Measurements from ENCODE around the gene ITGA1.

Gene ITGA1

DNA sequence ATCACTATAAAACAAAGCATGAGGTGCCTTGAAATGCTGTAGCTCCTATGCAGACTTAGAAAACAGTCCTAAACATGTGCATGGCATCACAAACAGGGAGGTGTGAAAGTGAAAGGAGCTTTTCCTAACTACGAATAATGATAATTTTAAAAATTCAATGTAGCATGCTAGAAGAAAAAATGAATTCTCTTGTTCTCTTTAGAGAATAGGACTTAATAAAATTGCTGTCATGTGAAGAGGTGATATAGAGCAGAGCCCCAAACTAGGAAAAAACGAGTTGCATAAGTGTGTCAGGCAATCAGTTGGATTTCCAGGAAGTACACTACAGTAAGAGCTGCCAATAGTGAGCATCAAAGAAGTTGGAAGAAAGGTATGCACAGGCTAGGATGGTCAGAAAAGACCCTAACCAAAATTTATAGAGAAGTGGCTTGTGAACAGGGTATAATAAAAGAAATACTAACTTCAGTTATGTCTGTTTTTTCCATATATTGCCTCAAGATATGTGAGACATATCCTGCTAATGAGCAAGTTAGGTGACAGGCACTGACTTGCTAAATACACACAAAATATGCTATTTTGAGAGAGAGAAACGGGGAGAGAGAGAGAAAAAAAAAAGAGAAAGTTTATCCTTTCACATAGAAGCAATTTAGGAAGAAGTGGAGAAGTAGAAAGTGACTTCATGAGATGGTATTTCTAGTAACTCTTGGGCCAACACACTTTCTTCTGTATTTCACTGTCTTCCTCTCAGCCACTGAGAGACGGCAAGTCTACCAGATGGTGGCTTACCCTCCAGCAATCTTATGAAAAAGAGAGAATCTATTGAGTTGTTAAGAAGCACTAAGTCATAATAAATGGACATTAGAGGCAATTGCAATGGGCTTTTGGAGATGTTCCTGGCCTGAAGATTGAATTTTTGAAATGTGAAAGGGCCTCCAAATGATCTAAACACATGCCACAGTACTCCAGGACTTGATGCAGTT, 219.5 kb downstream of the ITGA1 start:
- peaks cover 67% of the 10 kb centered on the region for H3K4me1 Mint-ChIP-seq (ENCODE audit: low read depth)
- peaks cover 8% of the 10 kb centered on the region for H3K36me3 Mint-ChIP-seq (ENCODE audit: low read depth)
- H3K4me3 Mint-ChIP-seq, result peak overlapping the region; percentile 2
- H3K27ac Mint-ChIP-seq, result peak overlapping the region; percentile 37
- H3K9me3 Mint-ChIP-seq, result no peaks in the 10 kb centered on the region
- H3K27me3 Mint-ChIP-seq (ENCODE audit: low read depth), result no peaks in the 10 kb centered on the region

DNA sequence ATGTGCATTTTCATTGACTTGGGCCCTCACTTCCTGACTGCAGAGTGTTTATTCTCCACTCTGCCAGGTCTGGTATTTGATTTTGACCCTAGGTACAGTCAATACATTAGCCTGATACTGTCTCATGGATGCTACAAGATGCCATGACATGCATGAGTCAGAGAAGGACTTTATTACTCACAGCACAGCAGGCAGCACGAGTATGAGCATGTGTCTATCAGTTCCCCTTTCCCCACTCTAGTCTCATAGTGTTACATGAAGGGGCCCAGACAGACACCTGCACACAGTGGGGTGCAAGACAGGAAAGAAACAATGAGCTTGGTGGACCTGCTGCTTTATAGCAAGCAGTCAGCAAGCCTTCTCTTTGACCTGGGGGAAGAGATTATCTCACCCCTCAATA, 221.0 kb downstream of the ITGA1 start:
- peaks cover 7% of the 10 kb centered on the region for H3K9me3 Mint-ChIP-seq
- peak overlapping the region; percentile 27 for H3K27ac Mint-ChIP-seq
- no peak overlapping the region for H3K4me3 Mint-ChIP-seq
- H3K36me3 Mint-ChIP-seq (ENCODE audit: low read depth), result peaks cover 10% of the 10 kb centered on the region
- peaks cover 63% of the 10 kb centered on the region for H3K4me1 Mint-ChIP-seq (ENCODE audit: low read depth)
- peaks cover 9% of the 10 kb centered on the region for H3K27me3 Mint-ChIP-seq (ENCODE audit: low read depth)

Data from T-helper 1 cell treated with Interleukin-12 subunit alpha and Interleukin-12 subunit beta and Interleukin-4 antibody, amounts not matched to agents 30 μg/mL and 1 μg/mL, for 36 hours (primary cell).